Left lobe of liver (tissue), 1 donor: ENCODE measurements around the gene MBD3L4. TPM values are rescaled to one million over a fixed set of nuclear protein-coding genes. Genes with fewer than 3 reads are reported as not detected.

Experiments
- total RNA-seq: library from RNA; stranded (reverse); gene quantifications from one replicate; pipeline ENCODE4 v1.2.1, GENCODE V29; 2021
- donor health status: DM: no; HTN: yes; CAD: no.

The MBD3L4 gene
- total RNA-seq, 1 donor from 2014 or later: not detected

Other genes with a start within 250 kb of the MBD3L4 start
- gene ADGRE1, start 152.6 kb downstream of the MBD3L4 start, total RNA-seq: 0.88 TPM
- gene MBD3L2B, start 18.7 kb downstream of the MBD3L4 start, total RNA-seq: not detected
- not detected for gene MBD3L5, start 9.6 kb downstream of the MBD3L4 start, total RNA-seq
- gene MBD3L2, start 9.1 kb upstream of the MBD3L4 start, total RNA-seq: not detected
- not detected for gene MBD3L3, start 18.5 kb upstream of the MBD3L4 start, total RNA-seq
- gene ZNF557, start 29.5 kb upstream of the MBD3L4 start, total RNA-seq: 3.0 TPM